HEK293 (cell line): Measurements from ENCODE around the gene CAPS.

Experiments used
- CTCF ChIA-PET: fragments of 350-600 bp; formaldehyde crosslinking; extraction: SDS; loops from one replicate; lab custom pipeline; 2021; ENCODE audit warnings: antibody characterized with exemption; lab: Yijun Ruan, JAX
- POLR2A ChIA-PET: fragments of 300-600 bp; formaldehyde crosslinking; extraction: SDS; loops from one replicate; lab custom pipeline; 2020; ENCODE audit warnings: antibody characterized with exemption, inconsistent platforms; lab: Yijun Ruan, JAX
- H3K27ac ChIP-seq: fragments of 200-500 bp; sonication (Bioruptor generic); 2 replicates; pipeline ENCODE4 v1.5.1; 2014; ENCODE audit warnings: low read depth, low read length, control low read depth, inconsistent platforms; ENCODE audit errors: extremely low read depth
- H3K36me3 ChIP-seq, 2 experiments: fragments of 200-500 bp in 1 of 2; sonication (Bioruptor generic) in 1 of 2; 1 replicate in 1 of 2; 2 replicates in 1 of 2; pipeline ENCODE4 v1.5.1; 2014 to 2017; ENCODE audit warnings: inconsistent platforms in 2 of 2, low read length in 2 of 2; ENCODE audit not compliant: control insufficient read depth in 2 of 2, insufficient read depth in 1 of 2
- H3K4me1 ChIP-seq: fragments of 200-500 bp; sonication (Bioruptor generic); 2 replicates; pipeline ENCODE4 v1.5.1; 2014; ENCODE audit warnings: mild to moderate bottlenecking, low read length, inconsistent platforms; ENCODE audit not compliant: control insufficient read depth, insufficient read depth
- H3K4me3 ChIP-seq: 2 replicates; pipeline ENCODE4 v1.5.1; 2011; ENCODE audit warnings: low read depth, mild to moderate bottlenecking, control low read depth, low read length, moderate library complexity
- H3K9me3 ChIP-seq: fragments of 200-500 bp; sonication (Bioruptor generic); 2 replicates; pipeline ENCODE4 v1.5.1; 2014; ENCODE audit warnings: low read depth, low read length, inconsistent platforms; ENCODE audit not compliant: control insufficient read depth, insufficient read depth
- KLF16 ChIP-seq: fragments of 450-650 bp; formaldehyde crosslinking; IDR thresholded peaks from 2 replicates; pipeline ENCODE4 v1.5.1; 2017; ENCODE audit warnings: missing biosample characterization, missing genetic modification characterization
- OSR2 ChIP-seq: fragments of 450-650 bp; formaldehyde crosslinking; IDR thresholded peaks from 2 replicates; pipeline ENCODE4 v1.5.1; 2016; ENCODE audit warnings: missing biosample characterization, missing genetic modification characterization
- SCRT2 ChIP-seq: fragments of 450-650 bp; formaldehyde crosslinking; IDR thresholded peaks from 2 replicates; pipeline ENCODE4 v1.5.1; 2016; ENCODE audit warnings: missing biosample characterization, missing genetic modification characterization
- SP3 ChIP-seq: fragments of 450-650 bp; formaldehyde crosslinking; IDR thresholded peaks from 2 replicates; pipeline ENCODE4 v1.5.1; 2016; ENCODE audit warnings: missing biosample characterization, missing genetic modification characterization
- ZBTB7A ChIP-seq: fragments of 450-650 bp; formaldehyde crosslinking; IDR thresholded peaks from 2 replicates; pipeline ENCODE4 v1.5.1; 2016; ENCODE audit warnings: low read depth, missing biosample characterization, missing genetic modification characterization
- ZNF174 ChIP-seq: fragments of 450-650 bp; formaldehyde crosslinking; IDR thresholded peaks from 2 replicates; pipeline ENCODE4 v1.5.0; 2017; ENCODE audit warnings: missing biosample characterization, mild to moderate bottlenecking, missing genetic modification characterization
- ZNF202 ChIP-seq: fragments of 450-650 bp; formaldehyde crosslinking; IDR thresholded peaks from 2 replicates; pipeline ENCODE4 v1.5.1; 2016; ENCODE audit warnings: missing biosample characterization, missing genetic modification characterization, borderline replicate concordance
- ZNF354C ChIP-seq: fragments of 450-650 bp; formaldehyde crosslinking; IDR thresholded peaks from 2 replicates; pipeline ENCODE4 v1.5.1; 2016; ENCODE audit warnings: missing biosample characterization, missing genetic modification characterization, low read depth, borderline replicate concordance
- ZNF366 ChIP-seq: fragments of 450-650 bp; formaldehyde crosslinking; conservative IDR thresholded peaks from 2 replicates; pipeline ENCODE4 v1.5.1; 2016; ENCODE audit warnings: missing biosample characterization, missing genetic modification characterization
- ZNF544 ChIP-seq: fragments of 450-650 bp; formaldehyde crosslinking; IDR thresholded peaks from 2 replicates; pipeline ENCODE4 v1.5.0; 2017; ENCODE audit warnings: missing biosample characterization, missing genetic modification characterization
- ZNF558 ChIP-seq: fragments of 450-650 bp; formaldehyde crosslinking; IDR thresholded peaks from 2 replicates; pipeline ENCODE4 v1.5.1; 2016; ENCODE audit warnings: missing biosample characterization, missing genetic modification characterization
- ZNF623 ChIP-seq: fragments of 450-650 bp; formaldehyde crosslinking; IDR thresholded peaks from 2 replicates; pipeline ENCODE4 v1.5.1; 2016; ENCODE audit warnings: missing biosample characterization, missing genetic modification characterization
- ZNF660 ChIP-seq: fragments of 450-650 bp; IDR thresholded peaks from 2 replicates; pipeline ENCODE4 v1.5.1; 2018; ENCODE audit warnings: missing biosample characterization, mild to moderate bottlenecking, missing genetic modification characterization
- ZNF776 ChIP-seq: fragments of 450-650 bp; formaldehyde crosslinking; IDR thresholded peaks from 2 replicates; pipeline ENCODE4 v1.5.0; 2017; ENCODE audit warnings: missing biosample characterization, missing genetic modification characterization, borderline replicate concordance
- TF ChIP-seq, protein P1 (sequence below): fragments of 450-650 bp; formaldehyde crosslinking; IDR thresholded peaks from 2 replicates; pipeline ENCODE4 v1.5.1; 2017; ENCODE audit warnings: missing biosample characterization, missing genetic modification characterization
- TF ChIP-seq, protein P2 (sequence below): fragments of 450-650 bp; formaldehyde crosslinking; IDR thresholded peaks from 2 replicates; pipeline ENCODE4 v1.5.1; 2016; ENCODE audit warnings: missing biosample characterization, missing genetic modification characterization
- TF ChIP-seq, protein P3 (sequence below): fragments of 450-650 bp; formaldehyde crosslinking; IDR thresholded peaks from 2 replicates; pipeline ENCODE4 v1.5.1; 2016; ENCODE audit warnings: missing biosample characterization, missing genetic modification characterization
- TF ChIP-seq, protein P4 (sequence below): fragments of 450-650 bp; formaldehyde crosslinking; IDR thresholded peaks from 2 replicates; pipeline ENCODE4; 2016; ENCODE audit warnings: missing biosample characterization, missing genetic modification characterization
- TF ChIP-seq, protein P5 (sequence below): fragments of 450-650 bp; formaldehyde crosslinking; conservative IDR thresholded peaks from 2 replicates; pipeline ENCODE4 v1.5.1; 2016; ENCODE audit warnings: low read depth, missing biosample characterization, missing genetic modification characterization

CAPS gene

DNA sequence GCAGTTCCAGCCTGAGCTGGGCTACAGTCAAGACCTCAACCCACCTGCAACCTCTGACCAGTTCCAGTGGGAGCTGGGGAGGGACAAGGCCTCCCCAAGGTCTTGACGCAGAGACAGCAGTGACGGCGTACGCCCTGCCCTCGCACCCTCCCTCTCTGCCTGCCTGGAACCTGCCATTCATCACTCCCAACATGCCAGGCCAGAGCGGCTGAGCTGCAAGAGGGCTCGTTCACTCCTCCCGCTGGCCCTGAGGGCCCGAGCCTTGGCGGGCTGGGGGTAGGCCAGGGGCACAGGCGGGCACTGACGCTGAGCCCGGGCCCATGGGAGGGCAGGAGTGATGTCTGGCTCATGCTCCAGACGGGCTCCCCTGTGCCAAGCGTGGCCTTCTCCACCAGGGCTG, 18.6 kb upstream of the CAPS start:
- Histone ChIP-seq H3K4me3 (no peak overlapping the region), H3K4me1 (no peaks in the 10 kb centered on the region; the same call in 1 of the 2 replicates), H3K9me3 (no peaks in the 10 kb centered on the region), H3K27ac (no peak overlapping the region), H3K36me3 (peaks cover 0 to 39% of the 10 kb centered on the region in 2 experiments; a peak in 2 of 3 replicates)
- CTCF ChIA-PET, result interaction anchor here (0.8 kb wide), 1 partner anchor 91 kb away, joined by 6 read pairs; no protein-coding TSS in a partner anchor
- POLR2A ChIA-PET, result no interaction called here
- TF ChIP-seq ZNF354C (no peak), ZBTB7A (tag by site-specific recombination) (no peak), KLF16 (tag by site-specific recombination) (no peak), ZNF558 (tag by site-specific recombination) (no peak), ZNF544 (tag by site-specific recombination) (no peak), ZNF202 (tag by site-specific recombination) (no peak), ZNF776 (no peak), SCRT2 (tag by site-specific recombination) (no peak), ZNF623 (tag by site-specific recombination) (no peak), SP3 (tag by site-specific recombination) (no peak), ZNF660 (tag by site-specific recombination) (no peak), OSR2 (tag by site-specific recombination) (no peak)
- TF ChIP-seq, protein P1, sequence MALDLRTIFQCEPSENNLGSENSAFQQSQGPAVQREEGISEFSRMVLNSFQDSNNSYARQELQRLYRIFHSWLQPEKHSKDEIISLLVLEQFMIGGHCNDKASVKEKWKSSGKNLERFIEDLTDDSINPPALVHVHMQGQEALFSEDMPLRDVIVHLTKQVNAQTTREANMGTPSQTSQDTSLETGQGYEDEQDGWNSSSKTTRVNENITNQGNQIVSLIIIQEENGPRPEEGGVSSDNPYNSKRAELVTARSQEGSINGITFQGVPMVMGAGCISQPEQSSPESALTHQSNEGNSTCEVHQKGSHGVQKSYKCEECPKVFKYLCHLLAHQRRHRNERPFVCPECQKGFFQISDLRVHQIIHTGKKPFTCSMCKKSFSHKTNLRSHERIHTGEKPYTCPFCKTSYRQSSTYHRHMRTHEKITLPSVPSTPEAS, result no peak
- TF ChIP-seq, protein P2, sequence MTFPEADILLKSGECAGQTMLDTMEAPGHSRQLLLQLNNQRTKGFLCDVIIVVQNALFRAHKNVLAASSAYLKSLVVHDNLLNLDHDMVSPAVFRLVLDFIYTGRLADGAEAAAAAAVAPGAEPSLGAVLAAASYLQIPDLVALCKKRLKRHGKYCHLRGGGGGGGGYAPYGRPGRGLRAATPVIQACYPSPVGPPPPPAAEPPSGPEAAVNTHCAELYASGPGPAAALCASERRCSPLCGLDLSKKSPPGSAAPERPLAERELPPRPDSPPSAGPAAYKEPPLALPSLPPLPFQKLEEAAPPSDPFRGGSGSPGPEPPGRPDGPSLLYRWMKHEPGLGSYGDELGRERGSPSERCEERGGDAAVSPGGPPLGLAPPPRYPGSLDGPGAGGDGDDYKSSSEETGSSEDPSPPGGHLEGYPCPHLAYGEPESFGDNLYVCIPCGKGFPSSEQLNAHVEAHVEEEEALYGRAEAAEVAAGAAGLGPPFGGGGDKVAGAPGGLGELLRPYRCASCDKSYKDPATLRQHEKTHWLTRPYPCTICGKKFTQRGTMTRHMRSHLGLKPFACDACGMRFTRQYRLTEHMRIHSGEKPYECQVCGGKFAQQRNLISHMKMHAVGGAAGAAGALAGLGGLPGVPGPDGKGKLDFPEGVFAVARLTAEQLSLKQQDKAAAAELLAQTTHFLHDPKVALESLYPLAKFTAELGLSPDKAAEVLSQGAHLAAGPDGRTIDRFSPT (tag by site-specific recombination), result no peak

DNA sequence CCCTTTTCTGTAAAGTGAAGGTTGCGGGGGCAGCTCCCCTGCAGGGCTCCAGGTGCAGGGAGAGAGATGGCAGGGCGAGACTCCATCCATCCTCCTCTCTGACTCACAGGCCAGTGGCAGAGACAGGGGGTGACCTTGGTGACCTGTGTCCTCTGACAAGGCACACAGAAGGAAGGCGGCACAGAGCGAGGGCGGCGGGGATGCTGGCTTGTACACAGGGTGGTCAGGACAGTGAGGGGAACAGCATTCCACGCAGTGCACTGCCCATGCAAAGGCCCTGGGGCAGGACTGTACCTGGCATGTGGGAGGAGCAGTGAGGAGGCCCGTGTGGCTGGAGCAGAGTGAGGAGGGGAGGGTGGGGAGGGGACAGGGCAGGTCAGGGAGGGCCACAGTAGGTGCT, 18.2 kb upstream of the CAPS start:
- H3K9me3 ChIP-seq, result no peaks in the 10 kb centered on the region
- TF ChIP-seq, protein P3, sequence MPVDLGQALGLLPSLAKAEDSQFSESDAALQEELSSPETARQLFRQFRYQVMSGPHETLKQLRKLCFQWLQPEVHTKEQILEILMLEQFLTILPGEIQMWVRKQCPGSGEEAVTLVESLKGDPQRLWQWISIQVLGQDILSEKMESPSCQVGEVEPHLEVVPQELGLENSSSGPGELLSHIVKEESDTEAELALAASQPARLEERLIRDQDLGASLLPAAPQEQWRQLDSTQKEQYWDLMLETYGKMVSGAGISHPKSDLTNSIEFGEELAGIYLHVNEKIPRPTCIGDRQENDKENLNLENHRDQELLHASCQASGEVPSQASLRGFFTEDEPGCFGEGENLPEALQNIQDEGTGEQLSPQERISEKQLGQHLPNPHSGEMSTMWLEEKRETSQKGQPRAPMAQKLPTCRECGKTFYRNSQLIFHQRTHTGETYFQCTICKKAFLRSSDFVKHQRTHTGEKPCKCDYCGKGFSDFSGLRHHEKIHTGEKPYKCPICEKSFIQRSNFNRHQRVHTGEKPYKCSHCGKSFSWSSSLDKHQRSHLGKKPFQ, result no peak
- peak; percentile 98 for TF ChIP-seq ZNF623 (tag by site-specific recombination)
- TF ChIP-seq, all 188 proteins: peak for 1
- Histone ChIP-seq H3K27ac (no peak overlapping the region), H3K4me3 (no peak overlapping the region), H3K36me3 (peaks cover 0 to 42% of the 10 kb centered on the region in 2 experiments; a peak in 2 of 3 replicates), H3K4me1 (no peaks in the 10 kb centered on the region; the same call in 1 of the 2 replicates)
- POLR2A ChIA-PET, result no interaction called here
- CTCF ChIA-PET, result interaction anchor here (0.8 kb wide), 1 partner anchor 92 kb away, joined by 6 read pairs; no protein-coding TSS in a partner anchor

DNA sequence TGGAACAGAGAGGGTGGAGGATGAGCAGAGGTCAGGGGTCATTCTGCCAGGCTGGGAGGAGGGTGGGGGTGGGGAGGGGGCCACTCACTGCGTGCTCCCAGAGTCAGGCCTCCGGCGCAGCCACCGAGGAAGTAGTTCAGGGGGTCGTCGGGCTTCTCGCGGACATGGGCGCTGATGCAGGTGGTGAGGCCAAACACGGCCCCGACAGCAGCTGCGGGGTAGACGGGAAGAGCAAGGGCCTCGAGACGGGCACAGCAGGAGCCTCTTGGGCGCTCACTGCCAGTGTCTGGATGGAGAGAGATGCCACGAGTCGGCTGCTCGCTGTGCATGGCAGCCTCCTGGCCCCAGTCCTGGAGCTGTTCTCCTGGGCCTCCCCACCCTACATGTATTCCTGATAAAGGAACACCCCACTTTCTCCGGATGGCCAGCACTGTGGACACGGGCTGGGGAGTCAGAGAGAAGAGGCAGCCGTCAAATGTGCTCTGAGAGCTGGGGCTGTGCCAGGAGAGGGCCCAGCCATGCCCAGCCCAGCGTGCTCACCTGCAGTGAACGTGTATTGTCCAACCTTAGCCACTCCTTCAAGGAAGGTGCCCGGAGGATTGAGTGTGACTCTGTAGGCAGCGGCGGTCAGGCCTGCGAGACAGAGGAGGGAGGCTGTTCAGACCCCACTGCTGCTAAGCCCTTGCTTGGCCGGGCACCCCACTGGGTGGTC, 17.5 kb upstream of the CAPS start:
- ChIA-PET POLR2A (interaction anchor here (1.4 kb wide), 1 partner anchor 106 kb away, joined by 4 read pairs; the partner anchor contains the start of gene DUS3L), CTCF (interaction anchor here (0.6 to 1.5 kb wide), 3 partner anchors 15 to 92 kb away, joined by 3 to 14 read pairs (median 3); no protein-coding TSS in a partner anchor)
- peaks cover 3 to 47% of the 10 kb centered on the region in 2 experiments; a peak in 2 of 3 replicates for H3K36me3 ChIP-seq
- H3K4me1 ChIP-seq, result no peaks in the 10 kb centered on the region; the same call in 1 of the 2 replicates
- no peaks in the 10 kb centered on the region for H3K9me3 ChIP-seq
- H3K27ac ChIP-seq, result no peak overlapping the region
- H3K4me3 ChIP-seq, result no peak overlapping the region
- TF ChIP-seq, protein P4, sequence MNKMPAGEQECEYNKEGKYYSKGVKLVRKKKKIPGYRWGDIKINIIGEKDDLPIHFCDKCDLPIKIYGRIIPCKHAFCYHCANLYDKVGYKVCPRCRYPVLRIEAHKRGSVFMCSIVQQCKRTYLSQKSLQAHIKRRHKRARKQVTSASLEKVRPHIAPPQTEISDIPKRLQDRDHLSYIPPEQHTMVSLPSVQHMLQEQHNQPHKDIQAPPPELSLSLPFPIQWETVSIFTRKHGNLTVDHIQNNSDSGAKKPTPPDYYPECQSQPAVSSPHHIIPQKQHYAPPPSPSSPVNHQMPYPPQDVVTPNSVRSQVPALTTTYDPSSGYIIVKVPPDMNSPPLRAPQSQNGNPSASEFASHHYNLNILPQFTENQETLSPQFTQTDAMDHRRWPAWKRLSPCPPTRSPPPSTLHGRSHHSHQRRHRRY (tag by site-specific recombination), result no peak
- TF ChIP-seq, protein P5, sequence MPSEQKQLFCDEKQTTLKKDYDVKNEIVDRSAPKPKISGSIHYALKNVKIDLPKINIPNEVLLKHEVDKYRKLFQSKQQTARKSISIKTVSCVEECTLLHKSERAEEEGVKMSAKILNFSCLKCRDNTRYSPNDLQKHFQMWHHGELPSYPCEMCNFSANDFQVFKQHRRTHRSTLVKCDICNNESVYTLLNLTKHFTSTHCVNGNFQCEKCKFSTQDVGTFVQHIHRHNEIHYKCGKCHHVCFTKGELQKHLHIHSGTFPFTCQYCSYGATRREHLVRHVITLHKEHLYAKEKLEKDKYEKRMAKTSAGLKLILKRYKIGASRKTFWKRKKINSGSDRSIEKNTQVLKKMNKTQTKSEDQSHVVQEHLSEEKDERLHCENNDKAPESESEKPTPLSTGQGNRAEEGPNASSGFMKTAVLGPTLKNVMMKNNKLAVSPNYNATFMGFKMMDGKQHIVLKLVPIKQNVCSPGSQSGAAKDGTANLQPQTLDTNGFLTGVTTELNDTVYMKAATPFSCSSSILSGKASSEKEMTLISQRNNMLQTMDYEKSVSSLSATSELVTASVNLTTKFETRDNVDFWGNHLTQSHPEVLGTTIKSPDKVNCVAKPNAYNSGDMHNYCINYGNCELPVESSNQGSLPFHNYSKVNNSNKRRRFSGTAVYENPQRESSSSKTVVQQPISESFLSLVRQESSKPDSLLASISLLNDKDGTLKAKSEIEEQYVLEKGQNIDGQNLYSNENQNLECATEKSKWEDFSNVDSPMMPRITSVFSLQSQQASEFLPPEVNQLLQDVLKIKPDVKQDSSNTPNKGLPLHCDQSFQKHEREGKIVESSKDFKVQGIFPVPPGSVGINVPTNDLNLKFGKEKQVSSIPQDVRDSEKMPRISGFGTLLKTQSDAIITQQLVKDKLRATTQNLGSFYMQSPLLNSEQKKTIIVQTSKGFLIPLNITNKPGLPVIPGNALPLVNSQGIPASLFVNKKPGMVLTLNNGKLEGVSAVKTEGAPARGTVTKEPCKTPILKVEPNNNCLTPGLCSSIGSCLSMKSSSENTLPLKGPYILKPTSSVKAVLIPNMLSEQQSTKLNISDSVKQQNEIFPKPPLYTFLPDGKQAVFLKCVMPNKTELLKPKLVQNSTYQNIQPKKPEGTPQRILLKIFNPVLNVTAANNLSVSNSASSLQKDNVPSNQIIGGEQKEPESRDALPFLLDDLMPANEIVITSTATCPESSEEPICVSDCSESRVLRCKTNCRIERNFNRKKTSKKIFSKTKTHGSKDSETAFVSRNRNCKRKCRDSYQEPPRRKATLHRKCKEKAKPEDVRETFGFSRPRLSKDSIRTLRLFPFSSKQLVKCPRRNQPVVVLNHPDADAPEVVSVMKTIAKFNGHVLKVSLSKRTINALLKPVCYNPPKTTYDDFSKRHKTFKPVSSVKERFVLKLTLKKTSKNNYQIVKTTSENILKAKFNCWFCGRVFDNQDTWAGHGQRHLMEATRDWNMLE (tag by site-specific recombination), result no peak
- TF ChIP-seq ZNF366 (tag by site-specific recombination) (no peak), ZNF174 (tag by site-specific recombination) (no peak)
